ENCODE results near the gene HMG20A. TPM values are rescaled to one million over a fixed set of nuclear protein-coding genes. Genes with fewer than 3 reads are reported as not detected.
A peak's percentile ranks its signal among the peaks of the same experiment; 100 is the strongest.

HMG20A gene
- total RNA-seq, 1 experiment from 2014 or later, result 60.2 TPM

- TF ChIP-seq CTCF (conservative IDR thresholded peaks at IDR 0.05), result no peak
- no peak overlapping the region for H2BK120ac ChIP-seq (ENCODE audit: low read depth, low read length, poor library complexity, severe bottlenecking)
- no peak overlapping the region for H2AK5ac ChIP-seq (ENCODE audit: insufficient read length, low read length)
- no peaks in the 10 kb centered on the region for H3K9me3 ChIP-seq (ENCODE audit: control insufficient read depth, low read depth, low read length)
- no peaks in the 10 kb centered on the region for H3K79me1 ChIP-seq (ENCODE audit: insufficient read depth, low read depth, low read length, poor library complexity, severe bottlenecking)
- H3K27ac ChIP-seq (ENCODE audit: insufficient read length, low read depth, low read length), result no peak overlapping the region
- no peaks in the 10 kb centered on the region; the same call in 1 of the 2 replicates for H3K27me3 Mint-ChIP-seq (ENCODE audit: low read depth)
- H3T11ph ChIP-seq (ENCODE audit: low read length), result no peak overlapping the region
- H3K4me1 ChIP-seq (ENCODE audit: insufficient read depth, low read length), result peaks cover 20% of the 10 kb centered on the region; the same call in 1 of the 2 replicates
- WGBS (ENCODE audit: extremely low coverage, insufficient read length, low lambda C conversion rate), result no CpG with 5 or more reads among the region's 6 CpGs
- peaks cover 0 to 4% (median 2%) of the 10 kb centered on the region in 3 experiments; a peak in 3 of 7 replicates for H3K36me3 Mint-ChIP-seq (ENCODE audit: insufficient read depth in 1 of 3, low read depth in 3 of 3)
- H3K23ac ChIP-seq (ENCODE audit: insufficient read length, low read depth, low read length), result no peak overlapping the region
- no peak overlapping the region for H3K18ac ChIP-seq (ENCODE audit: insufficient read length, low read depth, low read length)
- no peaks in the 10 kb centered on the region for H3K23me2 ChIP-seq (ENCODE audit: insufficient read length, low read depth, low read length, poor library complexity, severe bottlenecking)
- no peak overlapping the region for H2BK20ac ChIP-seq (ENCODE audit: low read depth, low read length, poor library complexity, severe bottlenecking)
- no peak overlapping the region for H4K91ac ChIP-seq (ENCODE audit: insufficient read length, low read depth, low read length)
- H3K56ac ChIP-seq (ENCODE audit: insufficient read length, low read depth, low read length), result no peak overlapping the region
- no peak for DNase-seq
- no peak overlapping the region for H3K9ac ChIP-seq (ENCODE audit: extremely low read depth, insufficient read length, low read length)
- no peak overlapping the region for H4K8ac ChIP-seq (replicated peaks; ENCODE audit: insufficient read length, low read depth, low read length)
- no peak overlapping the region for H2BK15ac ChIP-seq (ENCODE audit: low read depth, low read length)
- no peak overlapping the region for H3K4ac ChIP-seq (ENCODE audit: low read depth, low read length)
- H3K4me3 Mint-ChIP-seq, result peak overlapping the region in 1 of 2 experiments; percentile 27; a peak in 2 of 5 replicates
- no peak overlapping the region for H4K5ac ChIP-seq (ENCODE audit: insufficient read length, low read depth, low read length)
- H3K4me2 ChIP-seq (ENCODE audit: insufficient read depth, insufficient read length, low read length), result no peak overlapping the region
- no peak overlapping the region for H2BK5ac ChIP-seq (ENCODE audit: insufficient read length, low read length)
- no peaks in the 10 kb centered on the region for H4K20me1 ChIP-seq (ENCODE audit: control insufficient read depth, insufficient read depth, insufficient read length)
- peaks cover 52 to 54% of the 10 kb centered on the region in 2 experiments for H3K4me1 Mint-ChIP-seq
- H2BK12ac ChIP-seq (ENCODE audit: insufficient read length, low read depth, low read length), result no peak overlapping the region
- H3K79me2 ChIP-seq (ENCODE audit: insufficient read depth, low read length), result no peaks in the 10 kb centered on the region
- H2AFZ ChIP-seq (ENCODE audit: low read length), result no peak overlapping the region
- no peaks in the 10 kb centered on the region for H3K27me3 ChIP-seq (ENCODE audit: insufficient read depth, low read length)
- H3K9me3 Mint-ChIP-seq, result no peaks in the 10 kb centered on the region
- H3K14ac ChIP-seq (ENCODE audit: insufficient read depth, low read length), result no peak overlapping the region
- 0 out of 7 replicates have a peak overlapping the region, but pooled peaks of 1 of the 3 experiments have one; percentile 6 for H3K27ac Mint-ChIP-seq
Observed at GRCh38 chr15:77497942-77498361, 77.3 kb downstream of the HMG20A start.

All from H9 (cell line).